SK-N-SH treated with all-trans-retinoic acid at 6 μM for 48 hours (cell line): ENCODE measurements around the gene TEAD3.
A peak's percentile ranks its signal among the peaks of the same experiment; 100 is the strongest.

Source experiments
- ATAC-seq: fragments of 200-7000 bp; cut with Tn5 transposase; 3 replicates; pipeline ENCODE4 v1.9.1; 2020; ENCODE audit warnings: mild to moderate bottlenecking, moderate library complexity
- ARNTL ChIP-seq: fragments of 450-650 bp; formaldehyde crosslinking; IDR thresholded peaks from 2 replicates; pipeline ENCODE4 v1.5.0; 2020; ENCODE audit warnings: low read depth, mild to moderate bottlenecking, moderate library complexity, borderline replicate concordance
- BACH2 ChIP-seq: fragments of 250-450 bp; sonication (Bioruptor Pico); IDR thresholded peaks from 2 replicates; pipeline ENCODE4 v1.9.0; 2021; ENCODE audit warnings: mild to moderate bottlenecking, borderline replicate concordance
- CSDC2 ChIP-seq: fragments of 250-450 bp; sonication (Bioruptor Pico); IDR thresholded peaks from 2 replicates; pipeline ENCODE4 v1.5.0; 2020; ENCODE audit warnings: mild to moderate bottlenecking, moderate library complexity
- ESRRG ChIP-seq: fragments of 250-450 bp; sonication (Bioruptor Pico); IDR thresholded peaks from 2 replicates; pipeline ENCODE4 v1.6.1; 2021; ENCODE audit warnings: mild to moderate bottlenecking
- GLIS3 ChIP-seq: fragments of 250-450 bp; sonication (Bioruptor Pico); IDR thresholded peaks from 2 replicates; pipeline ENCODE4 v1.5.0; 2020; ENCODE audit warnings: mild to moderate bottlenecking, moderate library complexity
- ISL1 ChIP-seq: fragments of 250-450 bp; sonication (Bioruptor Pico); IDR thresholded peaks from 2 replicates; pipeline ENCODE4 v2.1.2; 2022; ENCODE audit warnings: mild to moderate bottlenecking, moderate library complexity
- OSR1 ChIP-seq: fragments of 250-450 bp; sonication (Bioruptor Pico); IDR thresholded peaks from 2 replicates; pipeline ENCODE4 v1.8.0; 2022; ENCODE audit warnings: moderate library complexity, mild to moderate bottlenecking, inconsistent platforms
- PPARA ChIP-seq: fragments of 250-450 bp; sonication (Bioruptor Pico); IDR thresholded peaks from 2 replicates; pipeline ENCODE4 v1.5.0; 2020; ENCODE audit warnings: mild to moderate bottlenecking, borderline replicate concordance
- RARB ChIP-seq: fragments of 250-450 bp; sonication (Bioruptor Pico); IDR thresholded peaks from 2 replicates; pipeline ENCODE4 v1.8.0; 2021; ENCODE audit warnings: mild to moderate bottlenecking, moderate library complexity
- TCF4 ChIP-seq: fragments of 250-450 bp; sonication (Bioruptor Pico); IDR thresholded peaks from 2 replicates; pipeline ENCODE4 v1.8.0; 2021; ENCODE audit warnings: mild to moderate bottlenecking, moderate library complexity, borderline replicate concordance
- TOX ChIP-seq: fragments of 250-450 bp; sonication (Bioruptor Pico); IDR thresholded peaks from 2 replicates; pipeline ENCODE4 v1.8.0; 2021; ENCODE audit warnings: mild to moderate bottlenecking, moderate library complexity, borderline replicate concordance
- ZC3H10 ChIP-seq: fragments of 250-450 bp; sonication (Bioruptor Pico); IDR thresholded peaks from 2 replicates; pipeline ENCODE4 v1.5.1; 2021; ENCODE audit warnings: mild to moderate bottlenecking, moderate library complexity
- ZFP3 ChIP-seq: fragments of 250-450 bp; sonication (Bioruptor Pico); IDR thresholded peaks from 2 replicates; pipeline ENCODE4 v1.5.0; 2020; ENCODE audit warnings: mild to moderate bottlenecking, moderate library complexity
- ZFP30 ChIP-seq: fragments of 450-650 bp; formaldehyde crosslinking; IDR thresholded peaks from 2 replicates; pipeline ENCODE4 v1.5.0; 2022; ENCODE audit warnings: mild to moderate bottlenecking, moderate library complexity
- ZNF70 ChIP-seq: fragments of 450-650 bp; formaldehyde crosslinking; IDR thresholded peaks from 2 replicates; pipeline ENCODE4 v1.5.0; 2020; ENCODE audit warnings: mild to moderate bottlenecking, moderate library complexity
- ZNF8 ChIP-seq: fragments of 450-650 bp; formaldehyde crosslinking; IDR thresholded peaks from 2 replicates; pipeline ENCODE4 v1.5.0; 2020; ENCODE audit warnings: mild to moderate bottlenecking, moderate library complexity
- TF ChIP-seq, protein P1 (sequence below): fragments of 250-450 bp; sonication (Bioruptor Pico); IDR thresholded peaks from 2 replicates; pipeline ENCODE4 v1.5.1; 2021; ENCODE audit warnings: mild to moderate bottlenecking, moderate library complexity
- TF ChIP-seq, protein P2 (sequence below): fragments of 250-450 bp; sonication (Bioruptor Pico); IDR thresholded peaks from 2 replicates; pipeline ENCODE4 v1.5.1; 2020; ENCODE audit warnings: low read depth, mild to moderate bottlenecking, moderate library complexity
- TF ChIP-seq, protein P3 (sequence below): fragments of 250-450 bp; sonication (Bioruptor Pico); IDR thresholded peaks from 2 replicates; pipeline ENCODE4 v1.8.0; 2020; ENCODE audit warnings: mild to moderate bottlenecking, moderate library complexity, borderline replicate concordance
- TF ChIP-seq, protein P4 (sequence below): fragments of 250-450 bp; sonication (Bioruptor Pico); IDR thresholded peaks from 2 replicates; pipeline ENCODE4 v1.5.0; 2020; ENCODE audit warnings: mild to moderate bottlenecking, moderate library complexity

The TEAD3 gene

DNA sequence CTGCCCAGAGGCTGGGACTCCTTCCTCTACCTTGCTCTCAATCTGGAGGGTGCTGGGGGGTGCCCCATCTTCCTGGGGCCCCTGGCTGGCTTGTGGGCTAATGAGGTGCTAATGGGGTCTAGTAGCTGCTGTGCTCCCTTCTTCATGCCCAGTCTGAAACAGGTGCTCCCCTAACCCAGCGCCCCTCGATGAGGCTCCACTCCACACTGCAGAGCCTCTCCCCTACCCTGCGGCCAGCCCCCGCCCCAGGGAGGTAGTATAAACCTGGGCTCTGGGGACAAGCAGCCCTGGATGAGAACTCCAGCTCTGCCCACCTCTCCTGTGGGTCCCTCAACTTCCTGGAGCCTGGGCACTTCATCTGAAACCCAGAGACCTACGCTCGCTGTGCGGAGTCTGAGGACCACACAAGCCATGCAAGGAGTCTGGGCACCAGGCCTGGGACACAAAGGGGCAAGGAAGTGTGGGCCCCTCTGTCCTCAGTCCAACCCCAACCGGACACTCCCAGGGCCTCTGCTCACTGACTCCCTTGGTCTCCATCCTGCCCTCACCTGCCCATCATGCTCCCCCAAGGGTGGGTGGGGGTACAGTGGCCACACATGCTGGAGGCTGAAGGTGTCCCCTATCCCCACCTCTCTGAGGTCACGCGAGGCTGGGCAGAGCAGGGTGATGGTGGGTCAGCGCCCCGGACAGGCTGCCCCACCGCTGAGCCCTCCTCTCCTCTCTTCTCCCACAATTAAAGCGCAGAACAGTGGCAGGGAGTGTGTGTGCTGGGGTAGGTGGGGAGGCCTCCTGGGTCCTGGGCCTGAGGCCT is 22.5 kb downstream of the TEAD3 start:
- no peak for TF ChIP-seq OSR1 (CRISPR knock-in tag)
- ATAC-seq, result peak; percentile 25

DNA sequence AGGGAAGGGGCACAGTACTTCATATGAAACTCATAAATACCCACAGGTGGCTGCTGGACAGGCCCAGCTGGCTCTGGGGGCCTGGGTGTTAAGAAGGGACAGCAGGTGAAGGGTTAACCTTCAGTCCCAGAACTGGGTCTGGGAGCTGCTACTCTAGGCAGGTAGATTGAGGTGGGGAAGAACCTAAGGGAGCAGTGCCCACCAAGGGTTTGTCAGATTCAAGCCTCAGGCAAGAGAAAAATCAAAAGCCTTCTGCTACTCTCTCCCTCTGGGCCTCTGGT is 23.1 kb downstream of the TEAD3 start:
- TF ChIP-seq, protein P1, sequence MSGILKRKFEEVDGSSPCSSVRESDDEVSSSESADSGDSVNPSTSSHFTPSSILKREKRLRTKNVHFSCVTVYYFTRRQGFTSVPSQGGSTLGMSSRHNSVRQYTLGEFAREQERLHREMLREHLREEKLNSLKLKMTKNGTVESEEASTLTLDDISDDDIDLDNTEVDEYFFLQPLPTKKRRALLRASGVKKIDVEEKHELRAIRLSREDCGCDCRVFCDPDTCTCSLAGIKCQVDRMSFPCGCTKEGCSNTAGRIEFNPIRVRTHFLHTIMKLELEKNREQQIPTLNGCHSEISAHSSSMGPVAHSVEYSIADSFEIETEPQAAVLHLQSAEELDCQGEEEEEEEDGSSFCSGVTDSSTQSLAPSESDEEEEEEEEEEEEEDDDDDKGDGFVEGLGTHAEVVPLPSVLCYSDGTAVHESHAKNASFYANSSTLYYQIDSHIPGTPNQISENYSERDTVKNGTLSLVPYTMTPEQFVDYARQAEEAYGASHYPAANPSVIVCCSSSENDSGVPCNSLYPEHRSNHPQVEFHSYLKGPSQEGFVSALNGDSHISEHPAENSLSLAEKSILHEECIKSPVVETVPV, result no peak
- TF ChIP-seq ISL1 (CRISPR knock-in tag), result no peak
- TF ChIP-seq, protein P2, sequence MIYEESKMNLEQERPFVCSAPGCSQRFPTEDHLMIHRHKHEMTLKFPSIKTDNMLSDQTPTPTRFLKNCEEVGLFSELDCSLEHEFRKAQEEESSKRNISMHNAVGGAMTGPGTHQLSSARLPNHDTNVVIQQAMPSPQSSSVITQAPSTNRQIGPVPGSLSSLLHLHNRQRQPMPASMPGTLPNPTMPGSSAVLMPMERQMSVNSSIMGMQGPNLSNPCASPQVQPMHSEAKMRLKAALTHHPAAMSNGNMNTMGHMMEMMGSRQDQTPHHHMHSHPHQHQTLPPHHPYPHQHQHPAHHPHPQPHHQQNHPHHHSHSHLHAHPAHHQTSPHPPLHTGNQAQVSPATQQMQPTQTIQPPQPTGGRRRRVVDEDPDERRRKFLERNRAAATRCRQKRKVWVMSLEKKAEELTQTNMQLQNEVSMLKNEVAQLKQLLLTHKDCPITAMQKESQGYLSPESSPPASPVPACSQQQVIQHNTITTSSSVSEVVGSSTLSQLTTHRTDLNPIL (CRISPR knock-in tag), result no peak
- TF ChIP-seq, all 23 proteins: peak for 0
- ATAC-seq, result no peak; the same call in 2 of the 3 replicates

DNA sequence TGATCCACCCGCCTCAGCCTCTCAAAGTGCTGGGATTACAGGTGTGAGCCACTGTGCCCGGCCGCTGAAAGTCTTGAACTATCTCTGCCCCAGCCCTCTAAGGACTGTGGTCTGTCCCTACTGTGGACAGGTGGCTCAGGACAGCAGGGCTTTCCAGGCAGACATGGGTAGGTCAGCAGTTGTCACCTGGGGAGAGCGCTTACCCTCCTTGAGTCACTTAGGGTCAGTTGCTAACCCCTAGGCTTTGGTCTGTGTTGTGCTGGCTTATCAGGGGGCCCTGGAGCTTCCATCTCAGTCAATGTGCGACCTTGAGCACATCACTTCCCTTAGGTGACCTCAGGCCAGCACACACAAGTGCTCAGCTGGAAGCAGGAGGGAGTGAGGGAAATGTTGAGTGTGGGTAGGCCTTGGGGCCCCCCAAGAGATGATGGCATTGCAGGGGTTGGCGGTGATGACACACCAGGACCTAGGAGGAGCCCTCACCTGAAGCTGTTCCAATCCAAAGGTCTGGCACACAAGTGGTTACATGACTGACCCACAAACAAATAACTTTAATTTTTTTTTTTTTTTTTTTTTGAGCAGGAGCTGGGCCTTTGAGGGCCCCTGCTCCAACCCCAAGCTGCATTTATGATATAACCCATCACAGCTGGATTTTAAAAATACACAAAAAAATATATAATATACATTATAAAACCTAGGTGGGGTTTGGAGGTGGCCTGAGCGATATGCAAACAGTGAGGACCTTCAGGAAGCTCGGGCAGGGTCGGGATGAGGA is 23.6 kb downstream of the TEAD3 start:
- TF ChIP-seq, protein P3, sequence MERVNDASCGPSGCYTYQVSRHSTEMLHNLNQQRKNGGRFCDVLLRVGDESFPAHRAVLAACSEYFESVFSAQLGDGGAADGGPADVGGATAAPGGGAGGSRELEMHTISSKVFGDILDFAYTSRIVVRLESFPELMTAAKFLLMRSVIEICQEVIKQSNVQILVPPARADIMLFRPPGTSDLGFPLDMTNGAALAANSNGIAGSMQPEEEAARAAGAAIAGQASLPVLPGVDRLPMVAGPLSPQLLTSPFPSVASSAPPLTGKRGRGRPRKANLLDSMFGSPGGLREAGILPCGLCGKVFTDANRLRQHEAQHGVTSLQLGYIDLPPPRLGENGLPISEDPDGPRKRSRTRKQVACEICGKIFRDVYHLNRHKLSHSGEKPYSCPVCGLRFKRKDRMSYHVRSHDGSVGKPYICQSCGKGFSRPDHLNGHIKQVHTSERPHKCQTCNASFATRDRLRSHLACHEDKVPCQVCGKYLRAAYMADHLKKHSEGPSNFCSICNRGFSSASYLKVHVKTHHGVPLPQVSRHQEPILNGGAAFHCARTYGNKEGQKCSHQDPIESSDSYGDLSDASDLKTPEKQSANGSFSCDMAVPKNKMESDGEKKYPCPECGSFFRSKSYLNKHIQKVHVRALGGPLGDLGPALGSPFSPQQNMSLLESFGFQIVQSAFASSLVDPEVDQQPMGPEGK, result no peak
- TF ChIP-seq ZNF8 (no peak), TCF4 (CRISPR knock-in tag) (no peak), ZFP3 (CRISPR knock-in tag) (no peak), ZNF70 (CRISPR knock-in tag) (no peak), GLIS3 (CRISPR knock-in tag) (no peak), ARNTL (CRISPR knock-in tag) (no peak), ISL1 (CRISPR knock-in tag) (no peak), BACH2 (CRISPR knock-in tag) (no peak), CSDC2 (CRISPR knock-in tag) (no peak), ZC3H10 (CRISPR knock-in tag) (no peak), OSR1 (CRISPR knock-in tag) (no peak), RARB (CRISPR knock-in tag) (no peak), ZFP30 (CRISPR knock-in tag) (no peak), ESRRG (CRISPR knock-in tag) (no peak), PPARA (CRISPR knock-in tag) (no peak), TOX (CRISPR knock-in tag) (no peak)
- TF ChIP-seq, protein P1, result no peak
- TF ChIP-seq, protein P2 (CRISPR knock-in tag), result no peak
- TF ChIP-seq, protein P4, sequence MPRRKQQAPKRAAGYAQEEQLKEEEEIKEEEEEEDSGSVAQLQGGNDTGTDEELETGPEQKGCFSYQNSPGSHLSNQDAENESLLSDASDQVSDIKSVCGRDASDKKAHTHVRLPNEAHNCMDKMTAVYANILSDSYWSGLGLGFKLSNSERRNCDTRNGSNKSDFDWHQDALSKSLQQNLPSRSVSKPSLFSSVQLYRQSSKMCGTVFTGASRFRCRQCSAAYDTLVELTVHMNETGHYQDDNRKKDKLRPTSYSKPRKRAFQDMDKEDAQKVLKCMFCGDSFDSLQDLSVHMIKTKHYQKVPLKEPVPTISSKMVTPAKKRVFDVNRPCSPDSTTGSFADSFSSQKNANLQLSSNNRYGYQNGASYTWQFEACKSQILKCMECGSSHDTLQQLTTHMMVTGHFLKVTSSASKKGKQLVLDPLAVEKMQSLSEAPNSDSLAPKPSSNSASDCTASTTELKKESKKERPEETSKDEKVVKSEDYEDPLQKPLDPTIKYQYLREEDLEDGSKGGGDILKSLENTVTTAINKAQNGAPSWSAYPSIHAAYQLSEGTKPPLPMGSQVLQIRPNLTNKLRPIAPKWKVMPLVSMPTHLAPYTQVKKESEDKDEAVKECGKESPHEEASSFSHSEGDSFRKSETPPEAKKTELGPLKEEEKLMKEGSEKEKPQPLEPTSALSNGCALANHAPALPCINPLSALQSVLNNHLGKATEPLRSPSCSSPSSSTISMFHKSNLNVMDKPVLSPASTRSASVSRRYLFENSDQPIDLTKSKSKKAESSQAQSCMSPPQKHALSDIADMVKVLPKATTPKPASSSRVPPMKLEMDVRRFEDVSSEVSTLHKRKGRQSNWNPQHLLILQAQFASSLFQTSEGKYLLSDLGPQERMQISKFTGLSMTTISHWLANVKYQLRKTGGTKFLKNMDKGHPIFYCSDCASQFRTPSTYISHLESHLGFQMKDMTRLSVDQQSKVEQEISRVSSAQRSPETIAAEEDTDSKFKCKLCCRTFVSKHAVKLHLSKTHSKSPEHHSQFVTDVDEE (CRISPR knock-in tag), result no peak
- no peak for ATAC-seq
